Astrocyte (in vitro differentiated cells and primary cell): ENCODE results near the gene EIF1AY. TPM values are rescaled to one million over a fixed set of nuclear protein-coding genes. Genes with fewer than 3 reads are reported as not detected.
A peak's percentile ranks its signal among the peaks of the same experiment; 100 is the strongest.

Experiments
- DNase-seq: peaks from one replicate; pipeline ENCODE4 v3.0.0-alpha.2; 2010; ENCODE audit warnings: low read depth
- FAIRE-seq: peaks from 2 replicates; lab custom pipeline; 2011; peaks lifted over from hg19 to GRCh38; lab: Jason Lieb, UNC
- H2AFZ ChIP-seq: 2 replicates; pipeline ENCODE4 v1.6.0; 2012; ENCODE audit warnings: low read depth, low read length, inconsistent platforms
- H3K27ac ChIP-seq: 2 replicates; pipeline ENCODE4 v1.5.1; 2011; ENCODE audit warnings: low read depth, low read length, inconsistent platforms
- H3K27me3 ChIP-seq: 2 replicates; pipeline ENCODE4 v1.6.0; 2011; ENCODE audit warnings: low read length, inconsistent platforms; ENCODE audit not compliant: insufficient read depth
- H3K36me3 ChIP-seq: 2 replicates; pipeline ENCODE4 v1.5.1; 2011; ENCODE audit warnings: low read length, inconsistent platforms; ENCODE audit not compliant: insufficient read depth
- H3K4me1 ChIP-seq: 2 replicates; pipeline ENCODE4 v1.5.1; 2011; ENCODE audit warnings: low read length, inconsistent platforms; ENCODE audit not compliant: insufficient read depth
- H3K4me2 ChIP-seq: 2 replicates; pipeline ENCODE4 v1.6.0; 2012; ENCODE audit warnings: low read length, inconsistent platforms
- H3K4me3 ChIP-seq: 2 replicates; pipeline ENCODE4 v1.5.1; 2011; ENCODE audit warnings: low read depth, mild to moderate bottlenecking, low read length, inconsistent platforms; ENCODE audit not compliant: insufficient read depth
- H3K79me2 ChIP-seq: 2 replicates; pipeline ENCODE4 v1.6.0; 2012; ENCODE audit warnings: mild to moderate bottlenecking, low read length, inconsistent platforms; ENCODE audit not compliant: insufficient read depth
- H3K9ac ChIP-seq: 2 replicates; pipeline ENCODE4 v1.6.0; 2012; ENCODE audit warnings: mild to moderate bottlenecking, low read length, inconsistent platforms
- H3K9me3 ChIP-seq: 2 replicates; pipeline ENCODE4 v1.5.1; 2012; ENCODE audit warnings: low read depth, mild to moderate bottlenecking, low read length, inconsistent platforms; ENCODE audit not compliant: insufficient read depth
- H4K20me1 ChIP-seq: 2 replicates; pipeline ENCODE4 v1.6.0; 2012; ENCODE audit warnings: low read length, inconsistent platforms; ENCODE audit not compliant: insufficient read depth
- H3K27ac Mint-ChIP-seq: one replicate; pipeline ENCODE4 v1.8.0; 2021; ENCODE audit warnings: mild to moderate bottlenecking, mixed read lengths; ENCODE audit not compliant: unreplicated experiment
- H3K27me3 Mint-ChIP-seq: one replicate; pipeline ENCODE4 v1.8.0; 2021; ENCODE audit warnings: low read depth, mixed read lengths; ENCODE audit not compliant: unreplicated experiment
- H3K36me3 Mint-ChIP-seq: one replicate; pipeline ENCODE4 v1.8.0; 2021; ENCODE audit warnings: low read depth, mixed read lengths; ENCODE audit not compliant: unreplicated experiment
- H3K4me1 Mint-ChIP-seq: one replicate; pipeline ENCODE4 v1.8.0; 2021; ENCODE audit warnings: low read depth, mixed read lengths; ENCODE audit not compliant: unreplicated experiment
- H3K4me3 Mint-ChIP-seq: one replicate; pipeline ENCODE4 v1.8.0; 2021; ENCODE audit warnings: mild to moderate bottlenecking, moderate library complexity, mixed read lengths; ENCODE audit not compliant: unreplicated experiment
- H3K9me3 Mint-ChIP-seq: one replicate; pipeline ENCODE4 v1.8.0; 2021; ENCODE audit warnings: mild to moderate bottlenecking, mixed read lengths; ENCODE audit not compliant: unreplicated experiment
- CTCF ChIP-seq: IDR thresholded peaks from 2 replicates; pipeline ENCODE4 v1.5.1; 2011; ENCODE audit warnings: low read depth, mild to moderate bottlenecking, inconsistent platforms, low read length, moderate library complexity; ENCODE audit not compliant: insufficient read depth
- EZH2 ChIP-seq: IDR thresholded peaks from 2 replicates; pipeline ENCODE4 v1.6.1; 2012; ENCODE audit warnings: mild to moderate bottlenecking, low read length, inconsistent platforms; ENCODE audit not compliant: insufficient read depth
- total RNA-seq: library from RNA; stranded (reverse); gene quantifications from 2 replicates; pipeline ENCODE4 v1.2.1, GENCODE V29; 2021

Gene EIF1AY
- total RNA-seq, 1 donor from 2014 or later: 36.8 TPM

- H3K27ac ChIP-seq: no peak overlapping the region
- no peaks in the 10 kb centered on the region for H4K20me1 ChIP-seq
- no peak overlapping the region for H3K9ac ChIP-seq
- Mint-ChIP-seq H3K27me3 (no peaks in the 10 kb centered on the region), H3K36me3 (no peaks in the 10 kb centered on the region), H3K4me1 (peaks cover 5% of the 10 kb centered on the region), H3K9me3 (no peaks in the 10 kb centered on the region), H3K4me3 (no peak overlapping the region), H3K27ac (no peak overlapping the region)
- no peaks in the 10 kb centered on the region for H3K36me3 ChIP-seq
- no peaks in the 10 kb centered on the region for H3K27me3 ChIP-seq
- no peak overlapping the region for H2AFZ ChIP-seq
- H3K4me3 ChIP-seq: no peak overlapping the region
- H3K79me2 ChIP-seq: peaks cover 19% of the 10 kb centered on the region
- no peaks in the 10 kb centered on the region for H3K4me1 ChIP-seq
- FAIRE-seq: no peak
- TF ChIP-seq EZH2: no peak
- no peak for TF ChIP-seq CTCF
- no peak for DNase-seq
- H3K4me2 ChIP-seq: no peak overlapping the region
- H3K9me3 ChIP-seq: no peaks in the 10 kb centered on the region
Observed at GRCh38 chrY:20581687-20582086, 6.1 kb downstream of the EIF1AY start.

GRCh38 chrY:20586161-20586560 lies 10.6 kb downstream of the EIF1AY start:
- no peak overlapping the region for H3K27ac ChIP-seq
- no peaks in the 10 kb centered on the region for H3K79me2 ChIP-seq
- H3K4me2 ChIP-seq: peak overlapping the region; percentile 73
- H3K4me3 ChIP-seq: no peak overlapping the region
- Mint-ChIP-seq H3K4me1 (peaks cover 5% of the 10 kb centered on the region), H3K9me3 (no peaks in the 10 kb centered on the region), H3K27ac (no peak overlapping the region), H3K36me3 (no peaks in the 10 kb centered on the region), H3K27me3 (no peaks in the 10 kb centered on the region), H3K4me3 (no peak overlapping the region)
- no peaks in the 10 kb centered on the region for H3K9me3 ChIP-seq
- no peaks in the 10 kb centered on the region for H3K27me3 ChIP-seq
- FAIRE-seq (no peak), DNase-seq (no peak)
- peak overlapping the region; percentile 26 for H2AFZ ChIP-seq
- no peaks in the 10 kb centered on the region for H3K36me3 ChIP-seq
- no peak for TF ChIP-seq CTCF
- no peak for TF ChIP-seq EZH2
- no peak overlapping the region for H3K9ac ChIP-seq
- no peaks in the 10 kb centered on the region for H4K20me1 ChIP-seq
- no peaks in the 10 kb centered on the region for H3K4me1 ChIP-seq

Other genes with a start within 250 kb of the EIF1AY start
- not detected in 2 replicates for gene RPS4Y2, start 180.3 kb downstream of the EIF1AY start, total RNA-seq